NCI-H345 treated with DMSO at 0.1 percent for 48 hours (cell line): Measurements from ENCODE around the gene C16orf87.
"Not testable (repeated sequence)": the region's sequence is repeated elsewhere in the genome, so short reads cannot be mapped to it uniquely, and the experiment has no call there.

Experiments
- DNase-seq: peaks from one replicate; lab custom pipeline; 2025; ENCODE audit not compliant: unreplicated experiment; lab: John Stamatoyannopoulos, UW

Gene C16orf87

GRCh38 chr16:46801428-46802049 is 29.4 kb downstream of the C16orf87 start:
- DNase-seq = peak; percentile 3

DNA sequence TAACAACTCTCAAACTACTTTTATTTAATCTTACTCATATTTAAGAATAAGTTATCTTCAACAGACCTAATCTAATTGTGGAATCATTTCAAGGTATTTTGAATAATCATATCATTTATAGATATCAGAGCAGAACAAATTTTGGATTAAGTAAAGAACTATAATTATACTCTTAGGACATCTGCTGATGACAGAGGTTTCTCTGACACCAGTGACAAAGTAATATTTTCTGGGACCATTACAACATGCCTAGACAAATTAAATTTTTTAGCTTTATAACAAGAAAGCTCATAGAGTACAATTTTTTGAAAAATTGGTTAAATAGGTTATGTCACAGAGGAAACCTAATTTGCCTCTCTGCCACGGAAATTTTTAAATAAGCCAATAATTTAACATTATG is 30.5 kb downstream of the C16orf87 start:
- no peak for DNase-seq

- no peak for DNase-seq
These were observed 33.5 kb downstream of the C16orf87 start for GRCh38 chr16:46797501-46797900.

GRCh38 chr16:46796764-46797269 is 34.2 kb downstream of the C16orf87 start:
- no peak for DNase-seq

GRCh38 chr16:46793841-46794240 is 37.1 kb downstream of the C16orf87 start:
- DNase-seq = no peak

DNA sequence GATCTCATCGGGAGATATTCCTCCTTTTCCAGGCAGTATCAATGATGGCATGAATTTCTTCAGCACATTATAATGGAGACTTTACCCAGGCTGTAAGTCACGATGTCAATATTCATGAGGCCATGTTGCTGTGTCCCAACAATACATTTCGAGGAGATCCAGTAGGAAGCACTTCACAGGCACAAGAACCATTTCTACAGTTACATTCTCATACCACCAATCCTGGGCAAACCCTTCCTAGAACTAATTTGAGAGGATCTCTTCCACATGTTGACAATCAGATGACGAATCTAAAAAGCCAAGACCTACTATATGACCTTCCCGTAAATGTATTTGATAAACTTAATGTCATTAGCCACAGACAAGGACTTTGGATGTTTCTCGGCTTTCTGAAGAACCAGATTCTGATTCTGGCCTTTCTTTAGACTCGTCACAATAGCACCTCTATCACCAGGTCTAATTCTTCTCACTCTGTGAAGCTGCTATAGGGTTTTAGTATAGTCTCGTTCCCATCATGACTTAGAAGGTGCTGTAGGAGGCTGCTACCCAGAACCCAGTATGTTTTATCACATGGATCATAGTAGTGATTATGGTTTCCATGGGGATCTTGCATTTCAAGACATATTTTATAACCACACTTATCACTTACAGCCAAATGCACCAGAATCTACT is 40.2 kb downstream of the C16orf87 start:
- DNase-seq = no peak

- DNase-seq = peak; percentile 15
These were observed 41.2 kb downstream of the C16orf87 start for GRCh38 chr16:46789499-46790414.

DNA sequence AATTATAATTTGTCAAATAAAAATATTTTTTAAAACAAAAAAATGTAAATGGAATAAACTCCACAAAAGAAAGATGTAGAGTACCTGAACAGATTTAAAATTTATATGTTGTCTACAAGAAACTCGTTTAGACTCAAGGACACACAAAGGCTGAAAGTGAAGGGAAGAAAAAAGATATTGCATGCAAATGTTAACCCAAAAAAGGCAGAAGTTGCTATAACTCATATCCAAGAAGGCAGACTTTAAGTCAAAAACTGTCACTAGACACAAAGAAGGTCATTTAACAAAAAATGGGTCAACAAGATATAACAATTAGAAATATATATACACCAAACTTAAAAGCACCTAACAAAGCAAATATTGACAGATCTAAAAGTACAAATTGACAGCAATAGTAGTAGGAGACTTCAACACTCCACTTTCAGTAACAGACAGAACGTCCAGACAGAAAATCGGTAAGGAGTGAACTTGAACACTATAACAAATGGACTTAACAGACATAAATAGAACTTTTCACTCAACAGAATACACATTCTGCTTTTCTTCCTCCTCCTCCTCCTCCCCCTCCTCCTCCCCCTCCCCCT is 42.0 kb downstream of the C16orf87 start:
- no peak for DNase-seq

- no peak for DNase-seq
These were observed 43.1 kb downstream of the C16orf87 start for GRCh38 chr16:46787909-46788308.

- no peak for DNase-seq
These were observed 45.7 kb downstream of the C16orf87 start for GRCh38 chr16:46785076-46785845.

DNA sequence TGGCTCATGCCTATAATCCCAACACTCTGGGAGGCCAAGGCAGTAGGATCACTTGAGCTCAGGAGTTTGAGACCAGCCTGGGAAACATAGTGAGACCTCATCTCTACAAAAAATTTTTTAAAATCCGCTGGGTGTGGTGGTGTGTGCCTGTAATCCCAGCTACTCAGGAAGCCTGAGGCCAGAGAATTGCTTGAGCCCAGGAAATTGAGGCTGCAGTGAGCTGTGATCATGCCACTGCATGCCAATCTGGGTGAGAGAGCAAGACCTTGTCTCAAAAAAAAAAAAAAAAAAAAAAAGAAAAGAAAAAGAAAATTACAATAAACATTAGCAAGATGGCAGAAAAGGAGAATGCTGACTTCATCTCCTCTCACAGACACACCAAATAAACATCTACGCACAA is 46.4 kb downstream of the C16orf87 start:
- not testable (repeated sequence) for DNase-seq

DNA sequence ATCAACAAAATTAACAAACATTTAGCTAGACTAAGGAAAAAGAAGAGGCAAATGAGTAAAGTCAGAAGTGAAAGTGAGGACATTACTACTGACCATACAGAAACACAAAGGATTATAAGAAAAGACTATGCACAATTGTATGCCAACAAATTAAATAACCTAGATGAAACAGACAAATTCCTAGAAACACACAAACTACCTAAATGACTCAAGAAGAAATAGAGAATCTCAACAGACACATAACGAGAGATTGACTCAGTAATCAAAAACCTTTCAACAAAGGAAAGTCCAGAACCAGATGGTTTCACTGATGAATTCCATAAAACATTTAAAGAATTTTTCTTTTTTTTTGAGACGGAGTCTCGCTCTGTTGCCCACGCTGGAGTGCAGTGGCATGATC is 47.2 kb downstream of the C16orf87 start:
- no peak for DNase-seq

- DNase-seq = no peak
These were observed 48.7 kb downstream of the C16orf87 start for GRCh38 chr16:46782320-46782719.

DNA sequence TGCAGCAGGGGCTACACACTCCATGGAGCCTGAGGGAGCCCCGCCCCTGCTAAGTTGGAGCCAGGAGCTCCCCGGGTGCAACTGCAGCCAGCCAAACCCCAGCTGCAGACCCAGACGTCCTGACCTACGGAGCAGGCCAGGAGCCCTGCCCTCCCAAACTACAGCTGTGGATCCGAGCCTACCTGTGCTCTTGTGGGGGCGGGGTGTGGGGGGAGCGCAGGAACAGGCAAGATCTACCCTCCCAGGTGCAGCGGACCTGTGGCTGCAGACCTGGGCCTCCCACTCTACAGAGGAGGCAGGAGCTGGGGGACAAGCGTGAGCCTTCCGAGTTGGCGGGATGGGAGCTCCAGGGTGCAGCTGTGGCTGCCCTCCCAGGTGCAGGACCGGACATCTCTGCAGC is 53.2 kb downstream of the C16orf87 start:
- no peak for DNase-seq

- no peak for DNase-seq
These were observed 55.8 kb downstream of the C16orf87 start for GRCh38 chr16:46775214-46775613.

- no peak for DNase-seq
These were observed 56.2 kb downstream of the C16orf87 start for GRCh38 chr16:46774743-46775177.

GRCh38 chr16:46772463-46772862 is 58.5 kb downstream of the C16orf87 start:
- no peak for DNase-seq

- DNase-seq = peak; percentile 62
These were observed 62.2 kb downstream of the C16orf87 start for GRCh38 chr16:46768809-46769208.

DNA sequence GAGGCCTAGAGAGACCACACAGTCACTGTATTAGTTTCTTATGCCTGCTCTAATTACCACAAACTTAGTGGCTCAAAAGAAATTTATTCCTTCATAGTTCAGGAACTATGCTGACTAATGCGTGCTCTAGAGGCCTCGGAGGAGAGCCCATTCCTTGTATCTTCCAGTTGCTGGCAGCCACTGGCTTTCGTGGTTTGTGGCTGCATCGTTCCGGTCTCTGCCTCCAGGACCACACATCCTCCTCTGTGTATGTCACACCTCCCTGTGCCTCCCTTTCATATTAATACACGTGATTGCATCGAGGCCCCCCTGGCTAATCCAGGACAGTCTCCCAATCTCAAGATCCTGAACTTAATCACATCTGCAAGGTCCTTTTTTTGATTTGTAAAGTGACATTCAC is 65.9 kb downstream of the C16orf87 start:
- no peak for DNase-seq

- DNase-seq = no peak
These were observed 67.8 kb downstream of the C16orf87 start for GRCh38 chr16:46763147-46763546.
